GM10266 (cell line): ENCODE results near the gene CTSC.
"Not testable (repeated sequence)": the region's sequence is repeated elsewhere in the genome, so short reads cannot be mapped to it uniquely, and the experiment has no call there.

Experiments
- DNase-seq: peaks from one replicate; pipeline ENCODE4 v3.0.0; 2012; ENCODE audit errors: extremely low spot score
- TF ChIP-seq, protein P1 (sequence below): IDR thresholded peaks from 2 replicates; pipeline ENCODE4 v1.5.1; 2012; ENCODE audit warnings: mild to moderate bottlenecking, low read depth; ENCODE audit not compliant: control insufficient read depth, insufficient read depth; ENCODE audit errors: missing control alignments

Gene CTSC

DNA sequence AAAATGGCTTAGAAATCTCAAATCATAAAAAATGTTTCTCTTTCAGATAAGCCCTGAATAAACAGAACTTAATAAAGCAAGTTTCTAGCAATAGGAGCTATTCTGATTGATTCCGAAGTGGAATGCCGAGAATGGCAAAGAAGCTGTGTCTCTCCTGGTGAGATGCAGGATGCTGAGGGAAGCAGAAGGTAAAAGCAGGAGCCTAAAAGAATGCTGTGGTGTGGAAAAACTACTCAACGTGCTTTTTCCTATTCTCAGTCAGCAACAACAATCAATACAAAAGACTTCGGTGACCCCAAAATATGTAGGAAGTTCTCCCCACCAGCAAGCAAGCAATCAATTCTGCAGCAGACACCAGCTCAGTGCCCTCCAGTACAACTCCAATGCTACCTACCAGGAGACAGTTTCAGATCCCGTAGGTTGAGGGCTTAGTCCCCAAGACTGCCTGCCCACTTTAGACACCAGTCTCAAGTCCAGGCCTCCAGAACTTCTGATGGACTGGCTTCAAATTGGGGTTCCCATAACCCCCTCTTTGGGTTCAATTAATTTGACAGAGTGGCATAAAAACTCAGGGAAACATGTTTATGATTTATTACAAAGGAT lies 6.6 kb downstream of the CTSC start:
- DNase-seq: no peak
- TF ChIP-seq, protein P1, sequence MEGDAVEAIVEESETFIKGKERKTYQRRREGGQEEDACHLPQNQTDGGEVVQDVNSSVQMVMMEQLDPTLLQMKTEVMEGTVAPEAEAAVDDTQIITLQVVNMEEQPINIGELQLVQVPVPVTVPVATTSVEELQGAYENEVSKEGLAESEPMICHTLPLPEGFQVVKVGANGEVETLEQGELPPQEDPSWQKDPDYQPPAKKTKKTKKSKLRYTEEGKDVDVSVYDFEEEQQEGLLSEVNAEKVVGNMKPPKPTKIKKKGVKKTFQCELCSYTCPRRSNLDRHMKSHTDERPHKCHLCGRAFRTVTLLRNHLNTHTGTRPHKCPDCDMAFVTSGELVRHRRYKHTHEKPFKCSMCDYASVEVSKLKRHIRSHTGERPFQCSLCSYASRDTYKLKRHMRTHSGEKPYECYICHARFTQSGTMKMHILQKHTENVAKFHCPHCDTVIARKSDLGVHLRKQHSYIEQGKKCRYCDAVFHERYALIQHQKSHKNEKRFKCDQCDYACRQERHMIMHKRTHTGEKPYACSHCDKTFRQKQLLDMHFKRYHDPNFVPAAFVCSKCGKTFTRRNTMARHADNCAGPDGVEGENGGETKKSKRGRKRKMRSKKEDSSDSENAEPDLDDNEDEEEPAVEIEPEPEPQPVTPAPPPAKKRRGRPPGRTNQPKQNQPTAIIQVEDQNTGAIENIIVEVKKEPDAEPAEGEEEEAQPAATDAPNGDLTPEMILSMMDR: no peak

DNA sequence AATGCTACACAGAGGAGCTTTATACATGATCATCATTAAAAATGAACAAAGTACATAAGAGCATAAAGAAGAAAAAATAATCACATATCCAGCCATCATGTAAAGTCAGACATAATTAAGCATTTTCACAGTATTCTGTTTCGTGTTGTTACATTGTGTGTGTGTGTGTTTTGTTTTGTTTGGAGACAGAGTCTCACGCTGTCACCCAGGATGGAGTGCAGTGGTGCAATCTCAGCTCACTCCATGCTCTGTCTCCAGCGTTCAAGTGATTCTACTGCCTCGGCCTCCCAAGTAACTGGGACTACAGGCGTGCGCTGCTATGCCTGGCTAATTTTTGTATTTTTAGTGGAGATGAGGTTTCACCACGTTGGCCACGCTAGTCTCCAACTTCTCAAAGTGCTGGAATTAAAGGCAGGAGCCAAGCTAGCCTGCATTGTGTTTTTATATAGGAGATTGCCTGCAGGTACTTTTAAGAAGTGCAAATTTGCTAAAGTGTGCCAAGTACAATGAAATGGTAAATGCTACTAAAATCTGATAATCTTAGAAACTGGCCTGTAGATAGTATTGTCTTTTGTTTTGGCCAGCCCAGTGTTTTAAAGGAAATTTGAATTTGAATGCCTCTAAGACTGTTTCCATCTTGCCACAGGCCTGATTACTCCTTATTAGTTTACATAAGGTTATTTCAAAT lies 7.8 kb downstream of the CTSC start:
- DNase-seq: no peak
- TF ChIP-seq, protein P1: no peak

DNA sequence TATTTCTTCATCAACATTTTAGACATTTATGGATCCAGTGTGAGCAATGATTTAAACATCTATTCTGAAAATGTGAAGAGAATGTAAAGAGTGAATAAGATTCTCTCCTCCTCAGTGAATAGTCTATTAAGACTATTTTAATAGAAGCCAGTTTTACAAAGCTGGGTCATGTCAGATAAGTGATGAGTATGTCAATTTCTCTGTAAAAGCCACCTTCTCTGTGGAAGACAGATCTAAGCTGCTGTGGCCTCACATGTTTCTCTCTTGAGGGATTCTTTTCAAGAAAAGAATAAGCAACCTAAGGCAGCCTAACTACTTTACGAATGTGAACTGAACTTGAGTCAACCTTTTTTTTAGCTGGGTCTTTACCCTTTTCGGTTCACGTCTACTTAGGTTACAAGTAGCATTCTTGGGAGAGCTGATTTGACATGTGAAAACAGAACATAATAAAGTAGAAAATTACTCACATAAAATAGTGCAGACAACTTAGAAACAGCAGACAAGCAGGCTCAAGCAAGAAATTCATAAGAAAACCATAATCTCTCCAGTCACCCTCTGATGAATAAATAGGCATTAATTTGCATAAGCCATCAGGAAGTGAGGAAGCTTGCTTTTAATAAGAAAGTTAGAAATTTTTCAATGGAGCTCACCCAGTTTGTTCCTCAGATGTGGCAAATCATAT lies 9.9 kb downstream of the CTSC start:
- DNase-seq: no peak
- TF ChIP-seq, protein P1: no peak

DNA sequence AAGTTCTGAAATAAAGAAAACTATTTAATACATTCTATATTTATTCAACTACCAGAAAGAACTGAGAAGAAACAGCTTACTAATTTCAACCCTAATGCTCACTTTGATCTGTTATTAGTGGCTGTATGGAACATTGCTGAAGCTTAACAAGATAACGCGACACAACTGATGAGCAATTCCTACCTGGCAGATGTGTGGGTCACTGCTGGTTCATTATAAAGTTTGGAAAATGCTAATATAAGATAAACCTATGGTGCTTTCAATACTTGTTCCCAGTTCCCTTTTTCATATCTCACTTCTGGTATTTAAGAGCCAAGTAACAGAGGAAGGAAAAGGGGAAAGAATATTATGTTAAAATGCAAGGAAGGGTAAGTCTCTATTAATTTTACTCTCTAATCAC lies 10.5 kb downstream of the CTSC start:
- TF ChIP-seq, protein P1: no peak
- DNase-seq: no peak

DNA sequence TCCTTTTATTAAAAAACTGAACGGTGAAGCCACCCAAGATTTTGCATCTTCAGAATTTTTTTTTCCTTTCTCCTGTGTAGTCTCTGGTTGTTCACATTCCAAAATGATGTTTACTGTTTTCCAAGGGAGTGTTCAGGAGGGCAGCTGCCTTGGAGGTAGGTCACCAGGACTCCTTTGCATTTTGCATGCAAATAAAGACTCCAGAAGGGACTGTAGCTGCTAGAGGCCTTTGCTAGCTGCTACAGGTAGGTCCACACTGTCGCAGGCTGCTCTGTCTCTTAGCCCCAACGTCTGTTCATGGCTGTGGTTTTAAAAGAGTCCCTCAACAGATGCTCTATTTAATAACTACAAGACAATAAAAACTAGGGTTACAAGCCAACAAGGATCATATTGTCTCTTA lies 11.4 kb downstream of the CTSC start:
- TF ChIP-seq, protein P1: no peak
- no peak for DNase-seq

DNA sequence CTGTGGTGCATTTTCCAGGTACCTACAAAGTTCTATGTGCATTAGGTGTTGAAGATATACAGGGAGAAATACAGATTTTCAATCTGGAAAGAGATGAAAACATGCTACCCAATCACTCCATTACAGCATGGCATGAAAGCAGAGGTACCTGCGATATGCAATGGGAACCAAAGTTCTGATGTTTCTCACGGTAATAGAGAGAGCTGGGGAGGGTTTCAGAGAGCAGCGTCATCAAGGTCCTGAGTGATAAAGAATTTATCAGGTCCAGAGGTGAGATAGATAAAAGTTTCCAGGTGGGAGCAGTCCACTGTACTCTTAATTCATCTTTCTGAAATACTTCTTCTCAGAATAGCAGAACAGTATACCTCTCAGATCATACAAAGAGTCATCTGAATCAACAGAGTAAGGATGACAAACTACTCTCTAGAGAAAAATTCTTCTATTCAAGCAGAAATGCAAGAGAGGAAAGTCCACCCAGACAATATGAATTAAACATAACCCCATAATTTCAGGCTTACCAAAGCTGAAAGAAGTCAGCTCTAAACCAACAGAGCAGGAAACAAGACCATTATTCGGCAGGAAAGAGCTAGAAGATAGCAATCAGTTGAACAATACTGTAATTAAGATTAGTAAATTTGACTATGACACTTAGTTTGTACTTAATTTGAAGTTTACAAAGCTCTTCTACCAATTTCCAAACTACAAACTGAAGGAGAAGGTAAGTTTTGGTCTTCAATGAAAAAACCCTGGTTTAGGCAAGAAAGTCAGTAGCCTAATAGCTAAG lies 12.8 kb downstream of the CTSC start:
- TF ChIP-seq, protein P1: no peak
- no peak for DNase-seq

DNA sequence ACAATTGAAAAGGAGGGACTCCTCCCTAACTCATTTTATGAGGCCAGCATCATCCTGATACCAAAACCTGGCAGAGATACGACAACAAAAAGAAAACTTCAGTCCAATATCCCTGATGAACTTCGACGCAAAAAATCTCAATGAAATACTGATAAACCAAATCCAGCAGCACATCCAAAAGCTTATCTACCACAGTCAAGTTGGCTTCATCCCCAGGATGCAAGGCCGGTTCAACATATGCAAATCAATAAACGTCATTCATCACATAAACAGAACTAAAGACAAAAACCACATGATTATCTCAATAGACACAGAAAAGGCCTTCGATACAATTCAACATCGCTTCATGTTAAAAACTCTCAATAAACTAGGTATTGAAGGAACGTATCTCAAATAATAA lies 14.7 kb downstream of the CTSC start:
- DNase-seq: not testable (repeated sequence)

DNA sequence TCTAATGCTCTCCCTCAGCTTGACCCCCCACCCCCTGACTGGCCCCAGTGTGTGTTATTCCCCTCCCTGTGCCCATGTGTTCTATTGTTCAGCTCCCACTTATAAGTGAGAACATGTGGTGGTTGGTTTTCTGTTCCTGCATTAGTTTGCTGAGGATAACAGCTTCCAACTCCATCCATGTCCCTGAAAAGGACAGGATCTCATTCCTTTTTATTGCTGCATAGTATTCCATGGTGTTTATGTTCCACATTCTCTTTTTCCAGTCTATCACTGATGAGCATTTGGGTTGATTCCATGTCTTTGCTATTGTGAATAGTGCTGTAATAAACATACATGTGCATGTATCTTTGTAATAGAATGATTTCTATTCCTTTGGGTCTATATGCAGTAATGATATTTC lies 16.1 kb downstream of the CTSC start:
- DNase-seq: not testable (repeated sequence)
